GM19239 (cell line): ENCODE data around the gene LAMB3.
"Not testable (repeated sequence)": the region's sequence is repeated elsewhere in the genome, so short reads cannot be mapped to it uniquely, and the experiment has no call there.

Experiments
- DNase-seq: peaks from one replicate; pipeline ENCODE4 v3.0.0; 2011; ENCODE audit warnings: low spot score; ENCODE audit not compliant: insufficient read length
- FAIRE-seq: peaks from 2 replicates; lab custom pipeline; 2011; peaks lifted over from hg19 to GRCh38; lab: Jason Lieb, UNC

The LAMB3 gene

DNA sequence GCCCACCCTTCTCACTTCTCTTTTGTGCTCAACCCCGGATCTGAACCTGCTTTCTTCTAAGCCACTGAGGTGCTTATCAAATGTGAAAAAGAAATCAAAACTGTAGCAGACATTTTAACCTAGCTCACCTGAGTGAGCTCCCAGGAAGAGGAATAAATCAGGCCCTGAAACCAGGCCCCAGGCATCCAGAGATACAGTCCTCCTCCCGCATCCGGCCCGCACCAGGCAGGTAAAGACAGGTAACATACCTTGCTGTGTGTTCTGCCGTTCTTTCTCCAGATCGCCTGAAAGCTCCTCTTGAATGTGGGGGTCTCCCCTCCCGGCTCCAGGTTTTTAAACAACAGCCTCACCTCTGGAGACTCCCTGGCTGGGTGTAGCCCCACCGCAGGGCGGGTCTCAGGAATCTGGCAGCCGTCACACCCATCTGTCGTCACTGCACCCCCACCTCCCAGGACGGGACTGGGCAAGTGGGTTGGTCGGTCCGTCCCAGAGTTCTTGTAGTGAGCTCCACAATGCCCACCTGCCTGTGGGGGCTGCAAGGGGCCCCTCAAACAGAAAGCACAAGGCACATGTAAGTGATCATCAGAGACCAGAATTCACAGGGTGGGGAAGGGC is at the start of gene LAMB3:
Gene LAMB3 (minus strand): TSS at position 305 of the 615 bp plus-strand sequence. CDS start 1,481 bp downstream, outside the sequence.
- no peak for FAIRE-seq
- no peak for DNase-seq

DNA sequence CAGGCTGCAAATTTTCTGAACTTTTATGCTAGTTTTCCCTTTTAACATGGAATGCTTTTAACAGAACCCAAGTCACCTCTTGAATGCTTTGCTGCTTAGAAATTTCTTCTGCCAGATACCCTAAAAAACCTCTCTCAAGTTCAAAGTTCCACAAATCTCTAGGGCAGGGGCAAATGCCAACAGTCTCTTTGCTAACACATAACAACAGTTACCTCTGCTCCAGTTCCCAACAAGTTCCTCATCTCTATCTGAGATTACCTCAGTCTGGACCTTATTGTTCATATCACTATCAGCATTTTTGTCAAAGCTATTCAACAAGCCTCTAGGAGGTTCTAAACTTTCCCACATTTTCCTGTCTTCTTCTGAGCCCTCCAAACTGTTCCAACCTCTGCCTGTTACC is 48.5 kb upstream of the LAMB3 start:
- FAIRE-seq, DNase-seq: not testable (repeated sequence)

DNA sequence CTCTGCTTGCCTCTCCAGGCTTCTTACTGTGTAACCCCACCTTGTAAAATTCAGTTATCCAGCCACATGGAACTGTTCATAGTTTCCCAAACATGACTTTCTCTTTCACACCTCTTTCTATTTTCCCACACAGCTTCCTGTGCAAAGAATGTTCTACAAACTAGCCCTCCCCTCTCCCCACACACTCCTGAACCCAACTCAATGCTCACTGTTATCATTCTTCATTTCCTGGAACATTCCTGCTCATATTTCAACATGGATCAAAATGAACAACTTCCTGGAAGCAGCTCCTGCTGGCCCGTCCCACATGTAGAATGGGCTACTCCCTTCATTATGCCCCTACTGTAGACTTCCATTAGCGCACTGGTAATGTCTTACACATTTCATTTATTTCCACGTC is 44.9 kb upstream of the LAMB3 start:
- no peak for DNase-seq
- no peak for FAIRE-seq

DNA sequence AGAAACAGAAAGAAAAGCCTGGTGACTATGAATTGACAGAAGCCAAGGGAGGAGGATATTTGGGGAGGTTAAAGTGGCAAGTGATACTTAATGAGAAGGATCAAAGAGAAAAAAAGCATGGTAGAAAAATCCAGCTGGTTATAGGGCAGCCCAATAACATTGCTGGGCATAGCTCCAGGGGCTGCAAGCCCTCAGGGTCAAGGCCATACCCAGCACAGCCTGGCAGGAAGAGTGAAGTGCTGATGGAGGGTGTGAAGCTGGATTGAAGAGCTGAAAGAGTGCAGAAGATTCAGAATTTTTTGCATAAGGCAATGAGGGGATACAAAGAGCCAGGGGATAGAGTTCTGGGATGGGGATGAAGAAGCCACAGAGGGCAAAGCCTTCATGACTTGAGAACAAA is 44.4 kb upstream of the LAMB3 start:
- no peak for DNase-seq
- no peak for FAIRE-seq

DNA sequence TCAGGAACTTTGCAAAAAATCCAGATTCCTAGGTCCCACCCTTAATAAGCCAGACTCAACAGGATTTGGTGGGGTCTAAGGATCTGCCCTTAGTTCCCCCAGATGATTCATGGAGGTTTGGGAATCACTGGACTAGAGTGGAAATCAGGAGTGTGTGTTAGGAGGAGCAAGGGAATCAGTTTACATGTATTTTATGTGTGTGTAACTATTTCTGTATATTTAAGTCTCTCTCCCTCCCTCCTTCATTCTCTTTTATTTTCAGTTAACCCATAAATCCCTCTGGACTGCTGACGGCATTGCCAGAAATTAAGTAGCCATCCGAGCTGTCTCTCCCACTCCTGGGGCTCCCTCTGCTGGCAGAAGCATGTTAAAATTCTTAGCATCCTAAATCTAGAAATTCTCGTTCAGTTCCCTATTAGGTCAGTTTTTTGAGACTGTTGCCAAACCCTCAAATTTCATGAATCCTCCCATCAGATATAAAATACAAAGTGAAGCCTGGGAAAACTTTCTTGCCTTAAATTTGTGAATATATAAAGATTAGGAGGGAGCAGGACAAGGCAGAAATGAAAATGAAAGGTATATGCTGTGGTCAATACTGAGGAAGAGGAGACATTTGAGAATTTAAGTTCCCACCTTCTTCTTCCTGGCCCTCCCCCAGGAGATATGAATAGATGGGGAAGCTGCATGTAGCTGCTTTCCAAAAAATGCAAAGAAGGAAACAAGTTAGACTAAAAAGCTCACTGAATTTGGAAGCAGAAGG is 40.7 kb upstream of the LAMB3 start:
- DNase-seq (peak; percentile 44), FAIRE-seq (peak; percentile 93)

DNA sequence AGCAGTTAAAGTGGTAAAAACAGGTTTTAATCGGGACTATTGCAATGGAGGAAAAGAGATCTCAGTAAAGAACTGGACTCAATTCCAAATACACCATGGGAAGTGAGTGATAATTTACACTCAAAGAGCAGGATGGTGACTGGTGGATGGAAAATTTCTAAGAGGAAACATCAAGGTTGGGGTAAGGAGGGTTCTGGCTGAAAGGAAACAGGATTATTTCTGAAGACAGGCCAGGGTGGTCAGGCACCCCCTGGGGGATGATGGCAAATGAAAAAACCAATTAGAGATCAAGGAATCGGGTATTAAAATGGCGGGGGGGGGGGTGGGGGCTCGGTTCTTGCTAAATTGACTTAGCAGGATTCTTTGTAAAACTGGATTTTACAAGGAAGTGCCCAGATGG is 40.1 kb upstream of the LAMB3 start:
- FAIRE-seq (no peak), DNase-seq (no peak)

DNA sequence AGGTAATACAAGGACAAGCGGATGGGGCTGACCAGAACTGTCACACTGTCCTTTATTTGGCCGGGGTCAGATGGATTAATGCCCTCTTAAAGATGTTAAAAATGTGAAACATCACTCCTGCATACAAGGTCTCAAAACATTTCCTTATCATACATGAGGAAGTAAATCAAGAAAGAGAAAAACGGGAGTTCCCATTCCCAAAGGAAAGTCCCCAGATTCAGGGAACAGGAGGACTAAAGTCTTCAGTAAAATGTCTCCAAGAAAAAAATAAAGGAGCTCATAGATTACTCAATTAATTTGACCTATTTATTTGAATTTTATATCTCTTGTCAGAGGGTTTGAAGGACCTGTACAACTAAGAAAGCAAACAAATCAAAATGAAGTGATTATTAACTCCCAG is 39.0 kb upstream of the LAMB3 start:
- DNase-seq, result no peak
- FAIRE-seq, result no peak

DNA sequence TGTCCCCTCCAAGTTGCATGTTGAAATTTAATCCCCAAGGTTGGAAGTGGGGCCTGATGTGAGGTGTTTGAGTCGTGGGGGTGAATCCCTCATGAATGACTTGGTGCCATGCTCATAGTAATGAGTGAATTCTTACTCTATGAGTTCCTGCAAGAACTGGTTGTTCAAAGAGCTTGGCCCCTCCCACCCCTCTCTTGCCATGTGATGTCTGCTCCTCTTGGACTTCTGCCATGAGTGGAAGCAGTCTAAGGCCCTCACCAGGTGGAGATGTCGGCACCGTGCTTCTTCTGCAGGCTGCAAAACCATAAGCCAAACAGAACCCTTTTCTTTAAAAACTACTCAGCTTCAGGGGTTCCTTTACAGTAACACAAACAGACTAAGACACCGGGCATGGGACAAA is 37.3 kb upstream of the LAMB3 start:
- FAIRE-seq (no peak), DNase-seq (no peak)

DNA sequence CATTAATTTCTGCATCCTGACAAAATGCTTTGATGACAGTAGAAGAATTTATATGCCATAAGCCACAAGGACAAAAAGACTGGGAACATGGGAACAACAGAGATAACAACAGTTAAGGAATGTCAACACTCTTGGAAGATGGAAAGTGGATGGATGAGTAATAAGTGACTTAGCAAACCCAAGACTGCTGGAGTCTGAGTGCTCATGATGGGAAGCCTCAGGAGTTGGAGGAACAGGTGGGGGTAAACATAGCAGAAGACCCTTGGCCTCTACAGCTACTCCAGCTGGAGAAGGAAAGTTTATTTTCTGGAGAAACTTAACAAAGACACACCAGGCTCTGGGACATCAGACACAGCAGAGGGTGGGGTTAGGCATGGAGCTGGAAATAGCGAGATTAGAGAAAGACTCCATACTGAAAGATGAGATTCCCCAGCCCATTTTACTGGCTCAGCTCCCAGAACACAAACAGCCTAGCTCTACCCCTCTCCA is 36.6 kb upstream of the LAMB3 start:
- DNase-seq (no peak), FAIRE-seq (no peak)

DNA sequence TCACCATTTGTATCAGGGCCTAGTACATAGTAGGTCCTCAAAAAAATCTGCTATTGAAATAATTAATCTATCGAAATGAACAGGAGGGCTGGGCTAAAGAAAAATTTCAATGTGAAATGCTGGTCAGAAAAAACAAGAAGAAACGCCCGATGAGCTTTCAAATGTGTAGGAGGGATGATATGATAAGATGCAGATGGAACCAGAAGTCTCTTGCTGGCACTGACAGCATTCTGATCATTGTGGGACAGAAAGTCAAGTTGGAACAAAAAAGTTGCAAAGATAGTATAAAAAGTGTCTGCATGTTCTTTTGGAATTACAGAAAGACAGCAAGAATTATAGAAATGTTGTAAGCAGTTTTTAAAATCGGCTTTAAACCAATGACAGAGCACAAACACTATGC is 34.1 kb upstream of the LAMB3 start:
- FAIRE-seq, result no peak
- DNase-seq, result no peak

DNA sequence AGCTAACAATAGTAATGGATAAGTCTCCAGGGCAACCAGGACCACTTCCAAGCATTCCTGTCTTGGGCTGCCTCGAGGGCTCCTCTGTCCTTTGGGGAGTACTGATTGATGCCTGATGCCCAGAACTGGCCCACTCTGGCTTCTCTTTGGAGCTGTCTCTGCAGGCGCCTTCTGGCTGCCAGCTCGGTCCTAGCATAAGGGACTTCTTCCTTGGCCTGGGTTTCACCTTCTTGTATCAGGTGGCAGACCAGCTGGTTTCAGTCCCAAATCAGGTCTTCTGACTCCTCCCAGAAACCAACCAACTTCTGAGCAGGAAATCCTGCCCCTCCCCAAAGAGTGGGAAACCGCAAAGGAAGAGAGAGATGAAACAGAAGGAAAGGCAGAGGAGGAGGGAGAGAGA is 33.6 kb upstream of the LAMB3 start:
- DNase-seq, result no peak

DNA sequence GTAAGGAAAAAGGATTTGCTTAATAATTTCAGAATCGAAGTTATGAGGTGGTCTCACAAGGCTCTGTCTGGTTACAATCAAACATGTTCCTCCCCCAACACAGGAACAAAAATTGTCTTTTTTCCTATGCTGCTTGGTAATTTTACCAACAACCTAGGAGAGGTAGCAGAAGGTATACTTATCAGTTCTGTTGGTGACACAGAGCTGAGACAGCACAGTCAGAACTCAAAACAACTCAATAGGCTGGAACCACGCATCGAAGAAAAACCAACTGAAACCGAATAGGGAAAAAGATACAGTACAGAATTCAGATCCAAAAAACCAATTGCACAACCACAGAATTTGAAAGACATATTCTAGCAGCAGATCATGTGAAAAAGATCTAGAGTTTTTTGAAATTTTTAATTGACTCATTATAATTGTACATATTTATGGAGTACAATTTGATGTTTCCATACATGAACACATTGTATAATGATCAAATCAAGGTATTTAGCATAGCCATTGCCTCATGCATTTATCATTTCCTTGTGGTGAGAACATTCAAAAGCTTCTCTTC is 26.8 kb upstream of the LAMB3 start:
- FAIRE-seq, result no peak

More for the DNA sequence above, 33.6 kb upstream of the LAMB3 start:
- peak; percentile 72 for FAIRE-seq

DNA sequence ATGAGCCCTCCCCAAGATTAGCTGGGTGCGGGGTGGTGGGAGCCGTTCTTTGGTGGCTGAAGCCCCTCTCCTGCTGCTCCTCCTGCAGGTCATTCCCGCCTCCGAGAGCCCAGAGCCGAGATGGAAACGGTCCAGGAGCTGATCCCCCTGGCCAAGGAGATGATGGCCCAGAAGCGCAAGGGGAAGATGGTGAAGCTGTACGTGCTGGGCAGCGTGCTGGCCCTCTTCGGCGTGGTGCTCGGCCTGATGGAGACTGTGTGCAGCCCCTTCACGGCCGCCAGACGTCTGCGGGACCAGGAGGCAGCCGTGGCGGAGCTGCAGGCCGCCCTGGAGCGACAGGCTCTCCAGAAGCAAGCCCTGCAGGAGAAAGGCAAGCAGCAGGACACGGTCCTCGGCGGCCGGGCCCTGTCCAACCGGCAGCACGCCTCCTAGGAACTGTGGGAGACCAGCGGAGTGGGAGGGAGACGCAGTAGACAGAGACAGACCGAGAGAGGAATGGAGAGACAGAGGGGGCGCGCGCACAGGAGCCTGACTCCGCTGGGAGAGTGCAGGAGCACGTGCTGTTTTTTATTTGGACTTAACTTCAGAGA is 23.4 kb upstream of the LAMB3 start:
- FAIRE-seq, result no peak
- no peak for DNase-seq

More for the DNA sequence above, 26.8 kb upstream of the LAMB3 start:
- DNase-seq, result no peak

DNA sequence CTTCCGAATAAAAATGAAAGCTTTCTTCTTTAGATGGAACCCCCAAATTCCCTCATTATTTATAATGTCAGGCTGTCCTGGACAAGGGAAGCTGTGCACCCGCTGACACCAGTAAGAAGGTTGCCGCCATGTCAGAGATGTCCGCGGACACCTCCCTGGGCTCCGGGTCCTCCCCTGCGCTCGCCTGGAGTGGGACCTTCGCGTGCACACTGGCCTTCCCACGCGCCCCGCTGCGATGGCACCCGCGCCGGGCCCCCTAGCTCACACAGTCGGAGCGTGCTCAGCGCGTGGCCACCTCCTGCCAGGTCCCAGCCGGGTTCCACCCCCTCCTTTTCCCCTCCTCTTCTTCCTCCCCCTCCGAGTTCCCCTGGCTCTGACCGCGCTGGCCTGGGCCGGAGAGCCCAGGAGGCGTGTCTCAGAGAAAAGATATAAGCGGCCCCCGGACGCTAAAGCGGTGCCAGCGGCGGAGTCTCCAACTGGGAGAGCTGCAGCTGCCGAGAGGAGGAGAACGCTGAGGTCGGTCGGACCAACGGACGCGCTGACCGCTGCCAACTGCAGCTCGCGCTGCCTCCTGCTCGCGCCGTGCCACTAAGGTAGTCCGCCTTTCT is 22.8 kb upstream of the LAMB3 start, which contains the start of gene G0S2:
Gene G0S2 (plus strand): TSS at position 456 of the 608 bp plus-strand sequence. CDS start 273 bp downstream, outside the sequence.
- no peak for FAIRE-seq

DNA sequence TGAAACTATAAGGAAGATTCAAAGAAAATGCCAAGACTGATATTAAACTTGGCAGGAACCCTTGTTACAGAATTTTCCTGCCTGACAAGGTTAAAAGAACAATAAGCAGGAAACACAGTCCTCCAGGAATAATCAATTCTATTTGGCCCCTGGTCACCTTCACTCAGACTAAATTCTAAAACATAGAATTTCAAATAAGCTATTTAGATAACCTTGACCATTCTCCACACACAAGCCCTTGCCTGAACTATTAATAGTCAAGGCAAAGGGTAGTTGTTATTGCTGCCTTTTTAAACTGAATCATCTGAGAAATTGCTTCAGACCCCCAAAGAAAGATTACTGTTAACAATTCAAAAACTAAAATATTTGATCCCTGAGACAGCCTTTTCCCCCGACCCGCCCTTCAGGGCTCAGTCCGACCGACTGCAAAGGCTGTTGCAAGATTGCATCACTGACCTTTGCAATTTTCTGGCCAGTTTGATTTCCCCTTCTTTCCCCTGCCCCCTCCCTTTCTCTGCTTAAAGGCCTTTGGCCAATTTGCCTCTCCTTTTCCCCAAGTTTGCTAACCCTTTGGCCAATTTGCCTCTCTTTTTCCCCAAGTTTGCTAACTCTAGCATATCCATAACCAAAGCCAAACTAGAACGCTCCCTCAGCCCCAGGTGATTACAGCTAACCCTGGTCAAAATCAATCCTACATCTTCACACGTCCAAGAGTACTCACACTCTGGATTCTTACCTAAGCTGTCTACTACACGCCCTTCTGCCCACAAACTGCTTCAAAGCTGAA is 21.6 kb upstream of the LAMB3 start:
- DNase-seq (no peak), FAIRE-seq (no peak)

More for the DNA sequence above, 22.8 kb upstream of the LAMB3 start, which contains the start of gene G0S2:
- no peak for DNase-seq

DNA sequence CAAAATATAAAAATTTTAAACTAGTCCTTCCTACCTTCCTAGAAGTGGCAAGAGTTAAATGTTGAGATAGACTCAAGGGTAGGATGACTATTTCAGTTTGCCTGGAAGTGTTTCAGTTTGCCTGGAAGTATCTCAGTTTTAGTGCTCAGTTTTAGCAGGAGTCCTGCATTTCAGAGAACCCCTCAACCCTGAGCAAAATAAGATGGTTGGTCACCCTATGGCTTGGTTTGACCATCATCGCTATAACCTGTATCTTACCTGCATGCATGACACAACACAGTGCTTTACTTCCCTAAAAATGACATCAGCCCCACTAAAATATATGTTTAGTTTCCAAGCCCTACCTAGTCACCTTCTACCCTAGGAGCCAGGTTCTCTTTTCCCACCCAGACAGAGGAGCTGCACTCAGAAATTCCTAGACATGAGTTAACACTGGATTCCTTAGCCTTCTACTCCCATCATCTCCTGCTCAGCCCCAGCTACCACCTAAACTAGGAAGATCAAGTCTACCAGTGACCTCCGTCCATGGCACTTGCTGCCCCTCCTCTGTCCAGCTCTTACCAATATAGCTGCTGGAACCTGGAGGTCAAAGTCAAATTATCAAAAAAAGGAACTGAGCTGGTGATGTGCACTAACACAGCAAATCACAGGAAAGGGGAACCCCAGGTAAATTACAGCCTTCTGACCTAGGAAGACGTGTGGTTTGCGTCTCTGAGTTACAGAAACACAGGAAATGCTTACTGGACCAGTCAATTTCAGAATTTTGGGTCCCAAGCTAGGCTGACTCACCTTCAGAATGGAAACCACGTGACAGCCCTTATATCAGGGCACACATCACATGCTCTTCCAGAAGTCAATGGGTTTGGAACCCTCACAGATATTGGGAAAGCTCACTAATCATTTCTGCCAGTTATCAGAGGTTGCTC is 20.7 kb upstream of the LAMB3 start:
- FAIRE-seq, result peak; percentile 96
- peak; percentile 46 for DNase-seq

DNA sequence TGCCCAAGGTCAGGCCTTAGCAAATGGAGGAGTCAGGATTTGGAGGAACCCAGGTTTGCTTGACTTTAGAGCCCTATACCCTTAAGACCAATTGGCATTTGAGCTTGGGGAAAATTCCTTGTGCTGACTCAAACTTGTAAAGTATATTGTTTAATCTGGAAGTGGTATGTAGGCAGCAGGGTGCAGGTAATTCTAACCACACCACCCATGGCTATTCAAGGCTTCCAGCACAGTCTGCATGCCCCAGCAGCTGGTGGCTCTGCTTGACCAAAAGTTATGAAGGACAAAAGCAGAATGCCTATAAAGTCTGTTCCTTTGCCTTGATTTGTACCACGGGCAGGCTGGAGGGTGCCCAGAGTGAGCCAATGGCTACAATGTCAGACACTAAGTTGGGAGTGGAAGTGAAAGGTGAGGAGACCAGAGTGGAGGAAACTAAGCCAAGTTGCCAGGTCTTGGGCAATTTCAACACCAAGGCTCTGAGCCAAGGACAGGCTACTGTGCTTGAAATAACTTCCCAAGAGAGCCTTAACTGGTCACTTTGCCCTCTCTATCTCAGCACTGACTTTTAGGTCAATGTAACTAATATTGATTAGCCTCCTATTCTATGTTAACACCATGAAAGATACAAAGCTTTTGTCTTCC is 18.3 kb upstream of the LAMB3 start:
- no peak for DNase-seq

DNA sequence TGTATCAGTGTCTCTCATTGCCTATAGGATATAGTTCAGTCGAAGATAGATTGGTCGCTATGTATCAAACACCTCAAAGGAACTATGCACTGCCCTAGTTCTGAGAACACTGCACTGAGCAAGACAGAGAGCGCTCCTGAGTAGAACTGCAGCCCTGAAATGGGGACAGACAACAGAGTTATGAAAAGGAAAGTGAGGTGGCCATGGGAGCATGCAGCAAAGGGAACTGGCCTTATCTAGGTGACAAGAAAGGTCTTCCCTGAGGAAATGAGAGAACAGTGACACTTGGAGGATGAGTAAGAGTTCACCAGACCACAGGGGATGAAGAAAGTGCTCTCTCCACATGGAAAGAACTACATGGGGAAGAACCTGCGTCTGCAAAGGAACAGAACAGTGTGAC is 15.5 kb upstream of the LAMB3 start:
- DNase-seq, result no peak
- no peak for FAIRE-seq

More for the DNA sequence above, 18.3 kb upstream of the LAMB3 start:
- no peak for FAIRE-seq
